HG03558 (cell line): Measurements from ENCODE around the gene MYO7A.

ENCODE experiments used
- ATAC-seq: cut with Tn5 transposase; IDR thresholded peaks from one replicate; pipeline ENCODE4 v1.9.1; 2021; ENCODE audit warnings: moderate number of reproducible peaks; ENCODE audit not compliant: unreplicated experiment; ENCODE audit errors: extremely low read depth

Gene MYO7A

DNA sequence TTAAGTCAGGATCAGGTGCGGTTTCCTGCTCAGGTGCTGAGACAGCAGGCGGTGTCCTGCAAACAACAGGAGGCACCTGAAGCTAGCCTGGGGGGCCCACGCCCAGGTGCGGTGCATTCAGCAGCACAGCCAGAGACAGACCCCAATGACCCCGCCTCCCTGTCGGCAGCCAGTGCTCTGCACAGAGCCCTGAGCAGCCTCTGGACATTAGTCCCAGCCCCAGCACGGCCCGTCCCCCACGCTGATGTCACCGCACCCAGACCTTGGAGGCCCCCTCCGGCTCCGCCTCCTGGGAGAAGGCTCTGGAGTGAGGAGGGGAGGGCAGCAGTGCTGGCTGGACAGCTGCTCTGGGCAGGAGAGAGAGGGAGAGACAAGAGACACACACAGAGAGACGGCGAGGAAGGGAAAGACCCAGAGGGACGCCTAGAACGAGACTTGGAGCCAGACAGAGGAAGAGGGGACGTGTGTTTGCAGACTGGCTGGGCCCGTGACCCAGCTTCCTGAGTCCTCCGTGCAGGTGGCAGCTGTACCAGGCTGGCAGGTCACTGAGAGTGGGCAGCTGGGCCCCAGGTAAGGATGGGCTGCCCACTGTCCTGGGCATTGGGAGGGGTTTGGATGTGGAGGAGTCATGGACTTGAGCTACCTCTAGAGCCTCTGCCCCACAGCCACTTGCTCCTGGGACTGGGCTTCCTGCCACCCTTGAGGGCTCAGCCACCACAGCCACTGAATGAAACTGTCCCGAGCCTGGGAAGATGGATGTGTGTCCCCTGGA, at the start of gene MYO7A:
Gene MYO7A, plus strand, starts transcription at position 327 of the 772 bp plus-strand sequence. CDS start 2,389 bp downstream, outside the sequence.
- no peak for ATAC-seq

- no peak for ATAC-seq
Measured at GRCh38 chr11:77079666-77080065, 48.4 kb upstream of the MYO7A start.

- no peak for ATAC-seq
Measured at GRCh38 chr11:77080643-77081210, 47.3 kb upstream of the MYO7A start.

DNA sequence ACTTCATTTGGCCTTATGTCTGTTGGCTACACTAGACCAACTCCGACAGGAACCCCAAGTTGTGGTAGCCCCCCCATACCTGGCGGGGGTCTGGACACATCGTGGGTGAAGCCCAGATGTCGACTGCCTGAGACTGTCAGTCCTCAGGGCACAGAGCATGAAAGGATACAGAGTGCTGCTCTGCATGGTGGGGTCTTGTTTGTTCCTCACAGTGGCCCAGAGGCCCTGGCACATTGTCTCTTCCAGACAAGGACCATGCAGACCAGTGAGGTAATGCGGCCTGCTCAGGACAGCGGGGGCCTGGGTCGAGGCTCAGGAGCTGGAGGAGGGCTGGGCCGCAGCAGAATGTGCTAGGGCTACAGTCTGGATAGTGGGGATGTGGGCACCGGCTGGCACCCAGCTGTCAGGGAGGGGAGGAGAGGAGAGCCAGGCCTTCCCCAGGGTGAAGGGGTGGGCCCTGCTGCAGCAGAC, 46.6 kb upstream of the MYO7A start:
- ATAC-seq = no peak

DNA sequence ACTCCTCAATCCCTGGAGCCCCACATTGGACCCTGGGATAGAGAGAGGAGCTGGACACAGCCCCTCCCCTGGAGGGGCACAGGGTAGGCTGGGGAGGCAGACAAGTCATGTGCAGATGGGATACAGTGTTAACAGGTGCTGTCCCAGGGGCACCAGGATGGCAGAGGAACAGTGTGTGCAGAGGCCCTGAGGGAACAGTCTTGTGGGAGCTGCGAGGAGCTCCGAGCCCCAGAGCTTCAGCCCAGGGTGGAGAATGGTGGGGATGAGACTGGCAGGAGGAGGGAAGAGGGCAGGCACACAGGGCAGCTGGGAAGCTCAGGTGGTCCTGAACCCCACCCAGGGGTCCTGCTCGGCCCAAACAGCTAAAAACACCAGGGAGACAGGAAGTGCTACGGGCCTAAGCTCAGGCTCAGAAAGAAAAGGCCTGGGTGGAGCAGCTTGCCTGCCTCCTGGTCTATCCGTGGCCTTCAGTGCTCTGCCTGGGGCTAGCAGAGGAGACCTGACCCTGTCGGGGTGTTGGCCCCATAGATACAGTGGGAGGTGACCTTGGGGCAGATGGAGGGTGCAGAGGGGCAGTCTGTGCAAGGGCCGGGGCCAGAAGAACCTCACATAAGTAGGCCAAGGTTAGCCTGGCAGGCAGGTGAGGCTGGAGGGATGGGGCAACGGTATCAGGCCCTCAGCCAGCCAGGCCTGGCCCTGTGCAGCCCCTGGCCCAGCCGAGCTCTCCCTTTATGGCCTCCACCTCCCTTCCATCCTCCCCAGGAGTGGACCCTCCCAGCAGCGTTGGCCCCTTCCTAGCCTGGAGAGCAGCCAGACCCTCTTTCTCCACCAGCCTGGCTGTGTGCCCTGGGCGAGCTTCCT, 45.8 kb upstream of the MYO7A start:
- ATAC-seq = no peak

DNA sequence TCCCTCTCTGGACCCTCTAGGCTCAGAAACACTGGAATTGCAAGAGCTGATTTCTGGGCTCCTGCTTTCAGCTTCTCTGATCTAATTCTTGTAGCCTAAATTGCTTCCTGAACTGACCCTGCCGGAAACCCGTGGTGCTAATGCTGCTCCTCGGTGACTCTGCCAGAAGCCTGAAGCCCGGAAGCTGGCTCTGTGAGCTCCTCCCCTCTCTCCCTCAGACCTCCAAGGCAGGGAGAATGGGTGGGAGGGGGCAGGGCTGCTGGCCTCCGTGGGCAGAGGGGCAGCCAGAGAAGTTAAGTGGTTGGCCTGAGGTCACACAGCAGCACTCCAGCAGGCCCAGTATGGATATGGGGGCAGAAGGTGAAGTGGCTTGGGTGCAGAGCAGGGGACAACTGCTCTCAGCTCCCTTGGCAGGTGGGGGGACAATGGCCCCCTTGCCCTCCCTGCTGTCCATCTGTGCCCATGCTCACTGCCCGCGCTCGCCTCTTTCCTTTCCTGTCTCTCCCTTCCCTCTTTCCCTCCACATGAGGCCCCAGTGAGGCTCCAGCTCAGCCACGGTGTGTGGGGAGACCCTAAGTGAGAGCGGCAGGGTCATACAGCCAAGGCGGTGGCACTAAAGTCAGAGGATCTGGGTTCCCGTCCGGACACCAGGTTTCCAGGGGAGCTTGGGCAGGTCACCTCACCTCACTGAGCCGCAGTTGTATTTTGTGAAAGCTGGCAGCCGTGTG, 45.0 kb upstream of the MYO7A start:
- ATAC-seq = no peak

- no peak for ATAC-seq
Measured at GRCh38 chr11:77083566-77084245, 44.3 kb upstream of the MYO7A start.

GRCh38 chr11:77084581-77085191, 43.4 kb upstream of the MYO7A start:
- no peak for ATAC-seq

GRCh38 chr11:77085652-77086051, 42.4 kb upstream of the MYO7A start:
- ATAC-seq = no peak

DNA sequence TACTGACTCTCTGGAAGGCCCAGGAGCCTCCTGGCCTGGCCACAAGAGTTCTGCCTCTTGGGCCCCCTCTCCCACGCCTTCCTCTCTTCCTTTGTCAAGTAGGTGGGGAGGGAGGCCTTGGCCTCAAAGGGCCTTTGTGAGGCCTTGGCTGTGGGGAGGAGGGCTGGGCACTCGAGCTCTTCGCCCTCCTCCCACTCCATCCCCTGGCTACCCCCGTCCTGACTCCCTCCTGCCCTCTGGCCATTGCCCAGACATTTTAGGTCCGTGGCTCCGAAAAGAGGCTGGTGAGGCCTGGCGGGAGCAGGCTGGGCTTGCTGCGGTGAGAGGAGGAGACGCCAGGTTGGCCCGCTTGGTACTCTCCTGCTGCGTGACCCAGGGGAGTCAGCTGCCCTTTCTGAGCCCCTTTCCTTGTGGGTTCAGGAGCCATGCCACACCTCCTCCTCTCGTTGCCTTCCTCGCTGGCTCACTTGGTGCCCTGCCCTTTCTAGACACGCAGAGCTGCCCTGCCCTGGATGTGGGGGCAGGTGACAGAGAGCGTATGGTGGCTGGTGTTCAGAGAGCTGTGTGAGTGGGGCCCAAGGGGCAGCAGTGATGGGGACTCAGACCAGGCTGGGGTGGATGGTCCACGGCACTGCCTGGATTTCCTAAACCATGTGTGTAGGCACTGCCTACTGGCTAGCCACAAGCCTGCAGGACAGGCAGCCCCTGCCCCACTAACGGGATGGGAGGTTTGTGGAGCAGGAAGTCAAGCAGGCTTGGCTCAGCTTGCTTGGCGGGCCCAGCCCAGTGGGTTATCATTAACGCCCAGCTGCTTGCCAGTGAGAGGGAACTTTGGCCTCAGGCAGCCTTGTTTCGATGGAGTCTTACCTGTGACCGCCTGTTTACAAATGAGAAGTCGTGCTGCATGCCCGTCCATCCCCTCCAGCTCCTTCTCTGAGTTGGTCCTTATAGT, 41.2 kb upstream of the MYO7A start:
- ATAC-seq = no peak

DNA sequence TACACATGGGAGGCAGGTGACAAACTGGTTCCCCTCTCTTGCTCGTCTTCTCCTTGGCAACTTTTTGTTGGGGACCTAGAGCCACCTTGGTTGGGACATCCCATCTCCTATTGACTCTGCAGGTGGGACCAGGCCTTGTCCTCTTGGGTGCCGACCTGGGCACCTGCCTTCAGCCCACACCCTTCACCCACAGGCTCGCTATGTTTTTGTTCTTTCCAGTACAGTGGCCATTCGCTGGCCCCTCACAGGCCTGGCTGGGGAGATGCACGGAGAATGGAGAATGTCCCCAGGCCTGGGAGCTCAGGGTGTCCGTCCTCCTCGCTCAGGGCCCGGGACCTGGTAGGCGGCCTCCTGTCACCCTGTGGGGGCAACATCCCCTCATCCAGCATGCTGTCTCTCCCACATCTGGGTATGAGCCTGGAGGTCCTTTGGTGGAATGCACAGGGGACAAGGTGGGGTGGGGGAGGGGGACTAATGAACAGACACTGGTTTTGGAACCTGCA, 40.3 kb upstream of the MYO7A start:
- no peak for ATAC-seq

GRCh38 chr11:77088236-77089003, 39.6 kb upstream of the MYO7A start:
- ATAC-seq = no peak

DNA sequence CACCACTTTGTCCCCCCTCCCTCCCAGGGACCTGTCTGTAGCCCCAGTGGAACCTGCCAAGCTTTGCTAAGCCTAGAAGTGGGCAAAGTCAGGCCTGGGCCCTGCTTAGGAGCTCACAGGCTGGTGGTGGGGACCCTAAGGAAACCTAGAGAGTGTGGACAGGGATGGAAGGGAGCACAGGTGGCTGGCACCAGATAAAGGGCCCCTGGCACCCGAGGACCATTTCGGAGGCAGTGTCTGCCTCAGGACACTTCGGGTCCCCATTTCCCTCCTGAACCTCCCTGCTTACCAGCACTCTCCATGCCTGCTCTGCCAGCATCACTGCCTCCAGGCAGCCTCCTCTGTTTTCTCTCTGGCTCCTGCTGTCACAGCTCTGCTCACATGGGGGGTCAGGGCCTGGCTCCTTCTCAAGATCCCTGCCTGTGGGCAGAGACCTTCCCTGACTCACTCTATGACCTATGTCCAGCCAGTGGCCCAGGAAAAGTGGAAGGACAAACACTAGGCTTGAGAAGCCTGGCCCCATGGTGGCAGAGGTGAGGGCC, 39.0 kb upstream of the MYO7A start:
- no peak for ATAC-seq

DNA sequence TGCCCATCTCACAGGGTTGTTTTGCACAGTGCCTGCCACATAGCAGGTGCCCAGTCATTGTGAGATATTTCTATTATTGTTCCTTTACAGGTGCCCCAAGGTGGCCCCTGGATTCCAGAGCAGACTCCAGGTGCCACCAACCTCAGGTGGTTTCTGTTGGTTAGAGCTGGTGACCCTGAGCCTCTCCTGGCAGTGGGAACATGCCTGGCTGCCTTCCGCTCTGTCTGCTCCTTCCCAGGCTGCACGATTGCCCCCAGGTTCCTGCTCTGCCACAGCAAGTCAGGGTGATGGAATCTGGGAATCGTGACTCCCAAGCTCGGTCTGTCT, 38.0 kb upstream of the MYO7A start:
- ATAC-seq = no peak

- no peak for ATAC-seq
Measured at GRCh38 chr11:77090373-77091111, 37.5 kb upstream of the MYO7A start.

GRCh38 chr11:77091146-77091940, 36.7 kb upstream of the MYO7A start:
- no peak for ATAC-seq
